DND-41 (cell line): ENCODE results near the gene PPIL6.
A peak's percentile ranks its signal among the peaks of the same experiment; 100 is the strongest.

Experiments
- ATAC-seq: fragments of 200-7000 bp; cut with Tn5 transposase; 3 replicates; pipeline ENCODE4 v1.9.1; 2021; ENCODE audit warnings: low read depth; ENCODE audit not compliant: insufficient read depth
- DNase-seq: peaks from one replicate; pipeline ENCODE4 v3.0.0-alpha.2; 2020
- H2AFZ ChIP-seq: 2 replicates; pipeline ENCODE4 v1.6.0; 2012; ENCODE audit warnings: low read depth, low read length
- H3K27ac ChIP-seq: 2 replicates; pipeline ENCODE4 v1.5.1; 2012; ENCODE audit warnings: low read length, inconsistent platforms
- H3K27me3 ChIP-seq: fragments of 200-600 bp; sonication (generic); 2 replicates; pipeline ENCODE4 v1.6.0; 2012; ENCODE audit warnings: low read length, mild to moderate bottlenecking, inconsistent platforms; ENCODE audit not compliant: insufficient read depth, poor library complexity
- H3K36me3 ChIP-seq: 2 replicates; pipeline ENCODE4 v1.5.1; 2012; ENCODE audit warnings: low read length, inconsistent platforms; ENCODE audit not compliant: insufficient read depth
- H3K4me1 ChIP-seq: 2 replicates; pipeline ENCODE4 v1.5.1; 2012; ENCODE audit warnings: mild to moderate bottlenecking, low read length; ENCODE audit not compliant: insufficient read depth
- H3K4me2 ChIP-seq: 2 replicates; pipeline ENCODE4 v1.6.0; 2012; ENCODE audit warnings: mild to moderate bottlenecking, moderate library complexity, low read length, inconsistent platforms; ENCODE audit not compliant: insufficient read depth
- H3K4me3 ChIP-seq, 2 experiments: fragments of 200-600 bp in 1 of 2; shearing (Covaris generic) in 1 of 2; 2 replicates each; pipeline ENCODE4 v1.5.1; 2012 to 2016; ENCODE audit warnings: inconsistent platforms in 2 of 2, low read length in 2 of 2, mild to moderate bottlenecking in 2 of 2, low read depth in 1 of 2, moderate library complexity in 1 of 2
- H3K79me2 ChIP-seq: 2 replicates; pipeline ENCODE4 v1.6.0; 2012; ENCODE audit warnings: low read length, inconsistent platforms; ENCODE audit not compliant: insufficient read depth
- H3K9ac ChIP-seq: 2 replicates; pipeline ENCODE4 v1.6.0; 2012; ENCODE audit warnings: low read depth, mild to moderate bottlenecking, inconsistent platforms, low read length, moderate library complexity
- H3K9me3 ChIP-seq: 2 replicates; pipeline ENCODE4 v1.5.1; 2012; ENCODE audit warnings: low read length, moderate library complexity, mild to moderate bottlenecking, inconsistent platforms; ENCODE audit not compliant: insufficient read depth, severe bottlenecking
- H4K20me1 ChIP-seq: 2 replicates; pipeline ENCODE4 v1.6.0; 2012; ENCODE audit warnings: low read length; ENCODE audit not compliant: insufficient read depth
- CTCF ChIP-seq: IDR thresholded peaks from 2 replicates; pipeline ENCODE4 v1.5.1; 2012; ENCODE audit warnings: borderline replicate concordance, low read length, moderate library complexity, mild to moderate bottlenecking; ENCODE audit not compliant: poor library complexity, severe bottlenecking; ENCODE audit errors: extremely low read depth
- EZH2 ChIP-seq: IDR thresholded peaks from 3 replicates; pipeline ENCODE4 v1.6.1; 2012; ENCODE audit warnings: borderline replicate concordance, low read depth, mild to moderate bottlenecking, moderate library complexity, low read length, inconsistent platforms; ENCODE audit not compliant: severe bottlenecking

PPIL6 gene

DNA sequence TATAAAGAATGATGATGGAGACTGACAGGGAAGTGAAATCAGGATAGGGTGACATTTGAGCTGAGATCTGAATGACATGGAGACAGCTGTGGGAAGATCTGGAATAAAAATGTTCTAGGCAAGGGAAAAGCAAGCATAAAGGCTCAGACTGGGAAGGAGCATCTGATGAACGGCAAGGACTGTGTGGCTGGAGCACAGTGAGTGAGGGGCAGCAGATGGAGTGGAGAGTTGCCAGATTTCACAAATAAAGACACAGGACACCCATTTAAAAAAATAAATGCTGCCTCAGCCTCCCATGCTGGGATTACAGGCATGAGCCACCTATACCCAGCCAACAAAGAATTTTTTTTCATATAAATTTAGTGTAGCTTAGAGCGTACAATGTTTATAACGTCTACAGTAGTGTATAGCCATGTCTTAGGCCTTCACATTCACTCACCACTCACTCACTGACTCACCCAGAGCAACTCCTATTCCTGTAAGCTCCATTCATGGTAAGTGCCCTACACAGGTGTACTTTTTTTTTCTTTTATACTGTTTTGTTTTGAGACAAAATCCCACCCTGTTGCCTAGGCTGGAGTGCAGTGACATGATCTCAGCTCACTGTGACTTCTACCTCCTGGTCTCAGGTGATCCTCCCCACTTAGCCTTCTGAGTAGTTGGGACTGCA is 45.0 kb upstream of the PPIL6 start:
- H3K4me2 ChIP-seq: no peak overlapping the region
- TF ChIP-seq CTCF (no peak), EZH2 (no peak)
- ATAC-seq (no peak), DNase-seq (no peak)
- H3K4me3 ChIP-seq: no peak overlapping the region
- peaks cover 35% of the 10 kb centered on the region for H3K4me1 ChIP-seq
- H3K27ac ChIP-seq: no peak overlapping the region
- peaks cover 16% of the 10 kb centered on the region for H3K36me3 ChIP-seq
- H3K27me3 ChIP-seq: no peaks in the 10 kb centered on the region
- H3K9me3 ChIP-seq: no peaks in the 10 kb centered on the region
- peaks cover 26% of the 10 kb centered on the region for H3K79me2 ChIP-seq
- H2AFZ ChIP-seq: no peak overlapping the region
- H3K9ac ChIP-seq: no peak overlapping the region
- H4K20me1 ChIP-seq: peaks cover 8% of the 10 kb centered on the region; the same call in 1 of the 2 replicates

- Histone ChIP-seq H3K9me3 (no peaks in the 10 kb centered on the region), H3K4me3 (peak overlapping the region in 1 of 2 experiments; percentile 62; a peak in 2 of 4 replicates), H2AFZ (peak overlapping the region; percentile 66; the same call in 1 of the 2 replicates), H3K4me2 (peak overlapping the region; percentile 79), H3K79me2 (peaks cover 36% of the 10 kb centered on the region), H3K27me3 (no peaks in the 10 kb centered on the region), H4K20me1 (peaks cover 15% of the 10 kb centered on the region; the same call in 1 of the 2 replicates), H3K36me3 (peaks cover 26% of the 10 kb centered on the region), H3K4me1 (peaks cover 43% of the 10 kb centered on the region), H3K27ac (no peak overlapping the region), H3K9ac (no peak overlapping the region)
- TF ChIP-seq CTCF (no peak), EZH2 (no peak)
- ATAC-seq (no peak), DNase-seq (no peak)
Observed at GRCh38 chr6:109484122-109484521, 43.7 kb upstream of the PPIL6 start.

DNA sequence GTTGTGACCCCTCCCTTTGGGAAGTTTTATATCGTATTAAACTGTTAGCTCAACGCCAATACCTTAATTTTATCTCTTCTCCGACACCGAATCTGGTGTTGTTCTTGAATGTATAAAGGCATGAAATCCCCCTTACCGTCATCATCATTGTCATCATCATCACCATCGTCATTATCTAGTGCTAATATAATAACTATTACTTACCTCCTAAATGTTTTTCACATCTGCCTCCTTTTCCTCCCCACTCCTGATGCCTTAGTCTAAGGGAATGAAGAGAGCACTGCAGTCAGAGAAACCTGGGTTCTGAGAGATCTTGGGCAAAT is 43.3 kb upstream of the PPIL6 start:
- Histone ChIP-seq H3K4me2 (peak overlapping the region; percentile 79), H3K4me3 (peak overlapping the region in 1 of 2 experiments; percentile 62; a peak in 3 of 4 replicates), H3K36me3 (peaks cover 29% of the 10 kb centered on the region), H3K9me3 (no peaks in the 10 kb centered on the region), H4K20me1 (peaks cover 16% of the 10 kb centered on the region; the same call in 1 of the 2 replicates), H2AFZ (peak overlapping the region; percentile 66), H3K27me3 (no peaks in the 10 kb centered on the region), H3K27ac (no peak overlapping the region), H3K4me1 (peaks cover 47% of the 10 kb centered on the region), H3K79me2 (peaks cover 41% of the 10 kb centered on the region), H3K9ac (peak overlapping the region; percentile 31; the same call in 1 of the 2 replicates)
- no peak for TF ChIP-seq CTCF
- TF ChIP-seq EZH2: no peak
- no peak for ATAC-seq
- no peak for DNase-seq
